ENCODE data around the gene DAGLB.

DNA sequence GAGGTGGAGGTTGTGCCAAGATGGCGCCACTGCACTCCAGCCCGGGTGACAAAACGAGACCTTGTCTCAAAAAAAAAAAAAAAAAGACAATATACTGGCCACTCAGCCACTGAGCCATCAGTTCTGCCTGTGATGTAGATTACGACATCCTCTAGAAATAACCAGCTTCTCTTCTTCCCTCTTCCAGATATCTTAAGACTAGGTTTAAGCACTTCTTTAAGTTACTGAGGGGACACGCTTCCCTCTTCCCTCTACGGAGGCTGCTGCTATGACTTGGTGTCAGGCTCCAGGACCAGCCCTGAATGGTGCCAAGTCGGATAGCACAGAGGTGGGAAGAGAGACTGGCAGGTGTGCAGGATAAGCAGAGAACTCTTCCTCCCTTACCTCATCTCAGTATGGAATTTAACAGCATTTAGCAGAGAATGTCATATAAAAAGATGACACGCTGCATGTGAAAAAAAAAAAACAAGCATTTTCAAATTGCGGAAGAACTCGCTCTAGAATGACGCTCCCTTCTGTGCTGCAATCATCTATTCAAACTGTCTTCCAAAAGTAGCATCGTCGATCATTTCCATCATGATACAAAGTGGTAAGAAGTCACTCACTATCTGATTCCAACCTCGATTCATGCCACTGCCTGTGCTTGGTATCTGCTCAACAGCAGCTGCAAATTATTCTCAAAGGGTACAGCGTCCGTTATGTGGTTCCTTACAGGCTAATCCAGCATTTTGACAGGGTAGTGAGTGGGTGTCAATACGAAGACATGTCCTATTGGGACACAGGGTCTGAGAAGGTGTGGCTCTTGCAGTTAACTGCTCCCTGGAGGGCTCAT lies 13.8 kb downstream of the DAGLB start:
- TF ChIP-seq, protein P1, sequence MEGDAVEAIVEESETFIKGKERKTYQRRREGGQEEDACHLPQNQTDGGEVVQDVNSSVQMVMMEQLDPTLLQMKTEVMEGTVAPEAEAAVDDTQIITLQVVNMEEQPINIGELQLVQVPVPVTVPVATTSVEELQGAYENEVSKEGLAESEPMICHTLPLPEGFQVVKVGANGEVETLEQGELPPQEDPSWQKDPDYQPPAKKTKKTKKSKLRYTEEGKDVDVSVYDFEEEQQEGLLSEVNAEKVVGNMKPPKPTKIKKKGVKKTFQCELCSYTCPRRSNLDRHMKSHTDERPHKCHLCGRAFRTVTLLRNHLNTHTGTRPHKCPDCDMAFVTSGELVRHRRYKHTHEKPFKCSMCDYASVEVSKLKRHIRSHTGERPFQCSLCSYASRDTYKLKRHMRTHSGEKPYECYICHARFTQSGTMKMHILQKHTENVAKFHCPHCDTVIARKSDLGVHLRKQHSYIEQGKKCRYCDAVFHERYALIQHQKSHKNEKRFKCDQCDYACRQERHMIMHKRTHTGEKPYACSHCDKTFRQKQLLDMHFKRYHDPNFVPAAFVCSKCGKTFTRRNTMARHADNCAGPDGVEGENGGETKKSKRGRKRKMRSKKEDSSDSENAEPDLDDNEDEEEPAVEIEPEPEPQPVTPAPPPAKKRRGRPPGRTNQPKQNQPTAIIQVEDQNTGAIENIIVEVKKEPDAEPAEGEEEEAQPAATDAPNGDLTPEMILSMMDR (IDR thresholded peaks at IDR 0.05; ENCODE audit: insufficient read depth, low read depth, low read length), result no peak
- no peak for TF ChIP-seq EZH2 (IDR thresholded peaks at IDR 0.05; ENCODE audit: insufficient read depth, low read length)

Data from astrocyte (in vitro differentiated cells and primary cell).